WI38 (cell line): ENCODE results near the gene CEP63.

Source experiments
- H3K4me3 ChIP-seq: 2 replicates; pipeline ENCODE4 v1.5.1; 2011; ENCODE audit warnings: low read depth, mild to moderate bottlenecking, control low read depth, low read length
- TF ChIP-seq, protein P1 (sequence below): IDR thresholded peaks from 2 replicates; pipeline ENCODE4 v1.5.1; 2012; ENCODE audit warnings: low read depth, mild to moderate bottlenecking, control low read depth, low read length

CEP63 gene

DNA sequence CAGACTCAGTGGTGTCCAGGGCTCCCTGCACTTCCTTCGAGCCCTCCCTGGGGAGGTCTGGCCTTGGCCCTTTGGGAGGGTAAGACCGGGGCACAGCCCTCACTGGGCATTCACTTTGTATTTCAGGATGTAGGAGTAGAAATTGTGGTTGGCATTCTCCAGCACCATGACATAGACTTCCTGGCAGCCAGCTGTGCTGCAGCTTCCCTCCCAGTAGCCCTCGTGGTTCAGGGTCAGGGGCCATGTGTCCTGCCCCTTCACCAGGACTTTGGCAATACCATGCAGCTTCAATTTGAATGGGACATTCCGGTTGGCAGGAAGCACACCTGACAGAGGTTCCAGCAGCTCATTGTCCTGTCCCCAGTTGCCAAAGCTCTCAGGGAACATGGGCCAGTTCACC lies 117.6 kb downstream of the CEP63 start:
- H3K4me3 ChIP-seq, result no peak overlapping the region
- TF ChIP-seq, protein P1, sequence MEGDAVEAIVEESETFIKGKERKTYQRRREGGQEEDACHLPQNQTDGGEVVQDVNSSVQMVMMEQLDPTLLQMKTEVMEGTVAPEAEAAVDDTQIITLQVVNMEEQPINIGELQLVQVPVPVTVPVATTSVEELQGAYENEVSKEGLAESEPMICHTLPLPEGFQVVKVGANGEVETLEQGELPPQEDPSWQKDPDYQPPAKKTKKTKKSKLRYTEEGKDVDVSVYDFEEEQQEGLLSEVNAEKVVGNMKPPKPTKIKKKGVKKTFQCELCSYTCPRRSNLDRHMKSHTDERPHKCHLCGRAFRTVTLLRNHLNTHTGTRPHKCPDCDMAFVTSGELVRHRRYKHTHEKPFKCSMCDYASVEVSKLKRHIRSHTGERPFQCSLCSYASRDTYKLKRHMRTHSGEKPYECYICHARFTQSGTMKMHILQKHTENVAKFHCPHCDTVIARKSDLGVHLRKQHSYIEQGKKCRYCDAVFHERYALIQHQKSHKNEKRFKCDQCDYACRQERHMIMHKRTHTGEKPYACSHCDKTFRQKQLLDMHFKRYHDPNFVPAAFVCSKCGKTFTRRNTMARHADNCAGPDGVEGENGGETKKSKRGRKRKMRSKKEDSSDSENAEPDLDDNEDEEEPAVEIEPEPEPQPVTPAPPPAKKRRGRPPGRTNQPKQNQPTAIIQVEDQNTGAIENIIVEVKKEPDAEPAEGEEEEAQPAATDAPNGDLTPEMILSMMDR, result no peak

DNA sequence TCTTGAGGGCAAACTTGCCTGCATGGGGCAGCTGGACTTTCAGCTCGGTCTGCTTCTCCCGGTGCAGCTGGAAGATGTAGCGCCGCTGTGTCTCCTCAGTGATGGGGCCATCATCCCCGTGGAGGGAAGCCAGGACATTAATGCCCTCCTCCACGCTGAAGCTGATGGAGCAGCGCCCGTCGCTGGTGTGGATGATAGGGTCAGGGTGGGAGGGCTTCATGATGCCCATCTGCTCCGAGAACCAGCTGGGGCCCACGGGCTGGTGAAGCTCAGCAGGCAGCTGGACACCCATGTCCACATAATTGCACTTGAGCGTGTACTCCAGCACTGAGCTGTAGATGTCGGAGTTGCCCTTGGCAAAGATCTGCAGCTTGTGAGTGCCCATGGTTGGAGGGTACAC lies 118.1 kb downstream of the CEP63 start:
- TF ChIP-seq, protein P1, result no peak
- no peak overlapping the region for H3K4me3 ChIP-seq

DNA sequence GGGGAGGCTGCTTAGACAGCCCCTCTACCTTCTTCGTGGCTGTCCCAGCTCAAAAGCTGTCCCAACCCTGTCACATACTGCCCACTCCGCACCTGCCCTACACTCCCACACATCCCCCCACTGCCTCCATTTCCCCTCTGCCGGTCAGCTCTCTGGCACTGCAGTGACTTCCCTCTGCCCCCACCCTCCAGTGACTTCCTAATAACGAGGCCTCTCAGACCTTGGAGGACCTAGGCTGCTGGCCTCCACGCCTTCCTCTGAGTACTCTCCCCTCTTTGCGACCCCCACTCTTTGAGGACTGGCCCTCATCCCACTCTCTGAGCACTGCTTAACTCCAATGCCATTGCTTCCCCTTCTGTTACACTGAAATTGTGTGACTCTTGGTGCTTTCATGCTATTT lies 119.7 kb downstream of the CEP63 start:
- TF ChIP-seq, protein P1, result no peak
- no peak overlapping the region for H3K4me3 ChIP-seq

DNA sequence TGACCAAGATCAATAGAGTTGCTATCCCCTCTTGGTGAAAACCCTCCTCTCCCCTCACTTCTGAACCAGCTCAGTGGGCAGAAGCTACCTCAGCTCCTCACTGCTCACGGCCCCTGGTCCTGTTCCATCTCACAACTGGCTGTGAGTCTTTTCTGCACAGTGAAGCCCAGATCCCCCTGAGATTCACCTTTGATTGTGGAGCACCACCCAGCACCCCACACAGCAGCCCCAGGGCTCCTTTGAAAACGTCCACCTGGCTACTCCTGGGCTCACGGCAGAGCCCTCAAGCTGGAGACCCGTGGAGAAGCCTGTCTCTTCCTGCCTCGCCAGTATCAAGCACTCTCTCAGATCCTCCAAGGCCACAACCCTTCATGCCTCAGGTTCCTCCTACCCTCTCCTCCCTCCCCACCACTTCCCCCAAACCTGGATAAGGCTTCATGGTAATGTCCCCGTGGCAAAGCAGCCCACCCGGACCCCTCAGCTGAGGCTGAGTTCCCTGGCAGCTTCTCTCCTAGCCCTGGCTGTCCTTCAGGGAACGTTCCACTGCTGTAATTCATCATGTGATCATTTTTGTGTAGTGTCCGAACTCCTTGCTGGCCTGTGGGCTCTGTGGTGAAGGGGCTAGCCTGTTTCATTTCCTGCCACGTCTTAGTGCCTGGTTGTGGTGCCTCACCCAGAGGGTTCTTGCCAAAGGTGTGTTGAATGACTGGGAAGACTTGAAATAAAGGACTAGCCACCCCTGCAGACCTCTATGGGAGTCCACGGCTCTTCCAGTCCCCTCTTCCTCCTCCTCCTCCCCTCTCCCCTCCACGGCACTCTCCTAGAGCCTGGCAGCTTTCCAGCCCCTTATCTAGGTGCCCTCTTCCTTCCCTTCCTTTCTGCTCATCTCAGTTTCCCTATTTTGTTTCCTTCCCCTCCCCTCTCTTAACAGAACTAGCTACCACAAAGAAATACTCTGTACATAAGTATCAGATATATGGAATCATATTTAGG lies 120.5 kb downstream of the CEP63 start:
- TF ChIP-seq, protein P1, result no peak
- H3K4me3 ChIP-seq, result no peak overlapping the region

DNA sequence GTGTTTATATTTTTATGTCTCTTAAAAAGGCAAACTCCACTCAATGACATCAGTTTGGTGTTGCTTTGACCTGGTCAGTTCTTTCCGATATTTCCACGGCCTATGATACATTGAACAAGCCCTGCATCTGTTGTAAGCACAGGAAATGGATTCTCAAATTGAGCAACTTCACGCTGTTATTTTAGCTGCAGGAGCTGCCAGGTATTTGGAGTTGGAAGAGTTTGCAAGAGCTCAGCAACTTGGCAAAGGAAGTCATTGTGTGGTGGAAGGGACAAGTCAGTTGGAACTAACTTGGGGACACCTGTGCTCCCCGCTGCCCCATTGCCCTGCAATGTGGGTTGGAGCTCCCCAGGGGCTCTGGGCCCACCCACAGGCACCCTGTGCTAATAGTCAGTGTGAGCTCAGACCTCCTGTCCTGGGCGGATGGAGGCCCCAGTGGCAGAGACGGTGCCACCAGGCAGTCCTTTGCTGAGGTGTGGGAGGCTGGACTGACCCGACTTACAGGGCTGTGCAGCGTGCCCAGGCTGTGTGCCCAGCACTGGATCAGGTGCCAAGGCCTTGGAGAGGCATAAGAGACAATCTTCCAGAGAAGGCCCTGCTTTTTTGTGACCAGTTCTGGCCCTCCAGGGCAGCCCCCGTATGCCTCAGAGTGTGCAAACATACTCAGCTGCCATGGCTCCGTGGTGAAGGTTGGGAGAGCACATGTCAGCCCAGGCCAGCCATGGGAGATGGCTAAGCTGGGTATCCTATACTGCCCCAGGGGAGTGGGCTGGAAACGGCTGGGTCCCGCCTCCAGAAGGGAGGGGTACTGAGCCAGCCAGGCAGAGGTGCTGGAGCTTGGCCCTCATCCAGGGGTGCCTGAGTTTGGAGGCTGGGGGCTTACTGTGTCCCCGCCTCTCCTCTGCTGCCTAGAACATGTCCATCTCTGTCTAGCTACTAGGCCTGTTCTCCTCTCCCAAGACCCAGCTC lies 121.5 kb downstream of the CEP63 start:
- no peak overlapping the region for H3K4me3 ChIP-seq
- TF ChIP-seq, protein P1, result no peak

DNA sequence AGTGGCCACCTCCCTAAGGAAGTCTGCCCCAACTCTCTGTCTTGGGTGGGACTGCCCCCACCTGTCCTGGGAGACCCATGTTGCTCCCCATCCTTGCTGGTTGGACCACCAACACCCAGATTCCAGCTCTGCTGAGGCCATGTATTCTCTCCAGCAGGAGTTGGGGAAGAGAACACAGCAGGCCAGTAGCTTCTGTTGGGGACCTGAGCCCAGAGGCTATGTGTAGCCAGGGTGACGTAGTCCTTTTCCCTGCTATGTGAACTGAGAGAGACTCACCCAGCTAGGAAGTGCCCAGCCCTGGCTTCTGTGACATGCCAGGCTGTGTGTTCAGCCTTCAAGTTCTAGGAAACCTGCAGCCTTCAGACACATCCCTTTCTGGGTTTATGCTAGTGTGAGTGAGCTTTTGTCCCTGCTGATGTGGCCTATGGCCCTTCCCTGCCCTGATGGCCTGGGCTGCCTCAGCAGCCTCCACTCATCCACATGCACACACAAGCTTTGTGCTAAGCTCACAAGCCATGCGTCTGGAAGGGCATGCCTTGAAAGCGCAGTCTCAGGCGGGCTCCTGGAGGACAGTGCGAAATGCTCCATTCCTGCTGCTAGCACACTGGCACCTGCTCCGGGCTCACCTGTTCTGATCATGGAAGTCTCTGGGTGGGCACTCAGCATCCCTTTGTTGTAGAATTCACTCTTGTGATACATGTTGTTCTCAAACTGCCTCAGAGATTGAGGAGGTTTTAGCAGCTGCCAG lies 122.3 kb downstream of the CEP63 start:
- TF ChIP-seq, protein P1, result no peak
- no peak overlapping the region for H3K4me3 ChIP-seq
